ENCODE data around the gene BCORL1. TPM values are rescaled to one million over a fixed set of nuclear protein-coding genes. Genes with fewer than 3 reads are reported as not detected.
A peak's percentile ranks its signal among the peaks of the same experiment; 100 is the strongest.

The BCORL1 gene
- total RNA-seq, 2 experiments from 2014 or later, result 8.3 to 8.5 TPM

DNA sequence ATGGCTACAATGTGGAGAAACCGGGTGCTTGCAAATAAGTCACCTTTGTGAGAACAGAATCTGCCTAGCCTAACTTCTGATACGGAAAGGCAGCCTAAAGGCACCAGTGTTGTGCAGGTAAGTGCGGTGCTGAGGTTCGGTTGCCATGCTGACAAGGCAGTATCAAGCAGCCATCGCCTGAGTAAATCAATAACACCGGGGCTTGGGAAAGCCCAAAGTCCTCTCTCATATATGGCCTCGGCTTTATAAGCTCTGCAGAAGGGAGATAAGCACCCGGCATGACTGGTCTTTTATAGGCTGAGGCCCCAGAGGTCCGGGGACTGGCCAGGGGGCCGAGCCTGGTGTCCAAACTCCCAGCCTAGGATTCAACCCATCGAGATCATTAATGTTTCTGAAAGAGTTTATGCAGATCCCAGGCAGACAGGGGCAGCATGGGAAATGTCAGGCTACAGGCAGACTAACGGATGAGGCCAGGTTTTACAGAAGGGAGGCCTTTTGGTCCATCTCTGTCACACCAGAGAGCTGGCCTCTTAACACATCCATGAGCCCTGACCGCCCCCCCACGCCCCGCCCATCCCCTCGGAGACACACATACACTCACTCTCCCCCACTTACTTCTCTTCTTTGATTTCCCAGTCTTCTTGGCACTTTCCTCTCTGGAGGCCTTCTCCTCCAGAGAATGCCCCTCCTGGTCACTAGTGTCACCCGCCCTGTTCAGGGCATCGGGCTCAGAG is 89.3 kb downstream of the BCORL1 start:
- intact Hi-C loops (cut with DNase I, micrococcal nuclease), result no loop called here
- H3K4me1 Mint-ChIP-seq, result no peaks in the 10 kb centered on the region
- H3K36me3 Mint-ChIP-seq (ENCODE audit: low read depth), result peaks cover 16% of the 10 kb centered on the region
- ChIA-PET POLR2A (no interaction called here), CTCF (interaction anchor here (1.0 kb wide), 1 partner anchor 8 kb away, joined by 4 read pairs; no protein-coding TSS in a partner anchor)
- H3K9me3 Mint-ChIP-seq (ENCODE audit: low read depth), result no peaks in the 10 kb centered on the region
- ATAC-seq (no peak), DNase-seq (no peak)
- H3K27me3 Mint-ChIP-seq, result no peaks in the 10 kb centered on the region
- no peak overlapping the region for H3K27ac Mint-ChIP-seq
- H3K4me3 Mint-ChIP-seq, result no peak overlapping the region

DNA sequence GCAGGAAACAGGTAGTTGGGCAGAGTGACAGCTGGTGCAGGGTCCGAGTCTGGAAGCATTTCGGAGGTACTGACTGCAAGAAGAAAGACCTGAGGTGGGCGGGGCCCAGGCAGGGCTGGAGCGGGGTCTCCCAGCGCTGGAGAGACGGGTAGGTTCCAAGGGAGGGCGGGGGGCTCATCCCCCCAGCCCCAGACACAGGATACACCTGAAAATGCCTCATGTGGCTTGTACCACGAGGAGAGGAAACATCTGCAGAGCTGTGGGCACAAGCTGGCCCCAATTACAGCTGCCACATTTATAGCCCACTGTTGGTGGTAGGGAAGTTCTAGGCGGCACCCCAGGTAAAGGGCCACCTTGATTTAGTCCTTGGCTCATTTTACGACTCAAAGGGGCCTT is 89.9 kb downstream of the BCORL1 start:
- intact Hi-C loops (cut with DNase I, micrococcal nuclease), result no loop called here
- Mint-ChIP-seq H3K27me3 (no peaks in the 10 kb centered on the region), H3K9me3 (ENCODE audit: low read depth) (no peaks in the 10 kb centered on the region), H3K4me3 (no peak overlapping the region), H3K4me1 (no peaks in the 10 kb centered on the region), H3K36me3 (ENCODE audit: low read depth) (peaks cover 13% of the 10 kb centered on the region), H3K27ac (no peak overlapping the region)
- ChIA-PET CTCF (no interaction called here), POLR2A (no interaction called here)
- ATAC-seq (no peak), DNase-seq (no peak)

DNA sequence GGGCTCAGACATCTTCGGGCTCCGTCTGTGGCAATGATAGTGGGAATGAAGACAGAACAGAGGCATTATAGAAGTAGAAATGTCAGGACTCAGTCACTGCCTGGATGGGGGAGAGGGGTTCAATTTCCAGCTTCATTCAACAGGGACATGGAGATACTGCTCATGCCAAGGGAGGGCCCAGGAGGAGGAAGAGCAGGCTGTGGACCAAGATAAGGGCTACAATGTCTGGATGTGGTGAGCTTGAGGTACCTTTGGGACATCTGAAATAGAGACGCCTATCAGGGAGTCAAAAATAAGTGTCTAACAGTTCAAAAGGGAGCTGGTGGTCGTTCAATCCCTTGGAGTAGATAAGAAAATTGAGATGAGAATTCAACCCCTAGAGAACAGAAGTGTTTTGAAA is 93.3 kb downstream of the BCORL1 start:
- no peak overlapping the region for H3K4me3 Mint-ChIP-seq
- POLR2A ChIA-PET, result no interaction called here

DNA sequence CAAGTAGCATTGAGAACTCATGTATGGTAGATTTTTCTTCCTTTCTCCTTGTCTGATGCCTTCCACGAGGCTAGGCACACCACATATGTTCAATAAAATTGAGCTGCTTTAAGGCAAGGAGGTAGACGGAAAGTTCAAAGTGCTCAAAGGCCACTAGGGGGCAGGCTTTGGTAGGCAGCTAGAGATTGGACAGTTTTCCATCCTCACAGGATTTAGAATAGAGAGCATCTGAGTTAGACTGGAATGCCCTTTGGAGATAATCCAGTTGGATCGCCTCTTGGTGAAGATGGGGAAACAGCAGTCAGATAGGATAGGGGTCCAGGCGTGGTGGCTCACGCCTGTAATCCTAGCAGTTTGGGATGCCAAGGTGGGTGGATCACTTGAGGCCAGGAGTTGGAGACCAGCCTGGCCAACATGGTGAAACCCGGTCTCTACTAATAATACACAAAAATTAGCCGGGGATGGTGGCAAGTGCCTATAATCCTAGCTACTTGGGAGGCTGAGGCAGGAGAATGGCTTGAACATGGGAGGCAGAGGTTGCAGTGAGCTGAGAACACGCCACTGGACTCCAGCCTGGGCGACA is 97.5 kb downstream of the BCORL1 start:
- intact Hi-C loops (cut with DNase I, micrococcal nuclease), result loop anchor here (1.0 to 10.0 kb wide), 4 partner anchors 92 to 265 kb away; partner anchors contain the start of genes RAB33A (in 1 of the 2) and ZNF280C (in 1 of the 2)
- ChIA-PET POLR2A (no interaction called here), CTCF (interaction anchor here (0.6 to 4.1 kb wide), 33 partner anchors 9 to 466 kb away, joined by 3 to 67 read pairs (median 4); partner anchors contain the start of gene UTP14A)
- Mint-ChIP-seq H3K4me3 (no peak overlapping the region), H3K9me3 (ENCODE audit: low read depth) (no peaks in the 10 kb centered on the region), H3K27me3 (no peaks in the 10 kb centered on the region), H3K36me3 (ENCODE audit: low read depth) (peaks cover 15% of the 10 kb centered on the region), H3K27ac (peak overlapping the region; percentile 26), H3K4me1 (peaks cover 45% of the 10 kb centered on the region)
- ATAC-seq (no peak), DNase-seq (peak; percentile 72)

More for the DNA sequence above, 93.3 kb downstream of the BCORL1 start:
- Mint-ChIP-seq H3K9me3 (ENCODE audit: low read depth) (no peaks in the 10 kb centered on the region), H3K27ac (no peak overlapping the region), H3K27me3 (no peaks in the 10 kb centered on the region), H3K4me1 (peaks cover 8% of the 10 kb centered on the region), H3K36me3 (ENCODE audit: low read depth) (peaks cover 18% of the 10 kb centered on the region)
- ATAC-seq (no peak), DNase-seq (no peak)
- intact Hi-C loops (cut with DNase I, micrococcal nuclease), result no loop called here
- CTCF ChIA-PET, result interaction anchor here (1.1 kb wide), 2 partner anchors 116 to 150 kb away, joined by 3 read pairs; no protein-coding TSS in a partner anchor

DNA sequence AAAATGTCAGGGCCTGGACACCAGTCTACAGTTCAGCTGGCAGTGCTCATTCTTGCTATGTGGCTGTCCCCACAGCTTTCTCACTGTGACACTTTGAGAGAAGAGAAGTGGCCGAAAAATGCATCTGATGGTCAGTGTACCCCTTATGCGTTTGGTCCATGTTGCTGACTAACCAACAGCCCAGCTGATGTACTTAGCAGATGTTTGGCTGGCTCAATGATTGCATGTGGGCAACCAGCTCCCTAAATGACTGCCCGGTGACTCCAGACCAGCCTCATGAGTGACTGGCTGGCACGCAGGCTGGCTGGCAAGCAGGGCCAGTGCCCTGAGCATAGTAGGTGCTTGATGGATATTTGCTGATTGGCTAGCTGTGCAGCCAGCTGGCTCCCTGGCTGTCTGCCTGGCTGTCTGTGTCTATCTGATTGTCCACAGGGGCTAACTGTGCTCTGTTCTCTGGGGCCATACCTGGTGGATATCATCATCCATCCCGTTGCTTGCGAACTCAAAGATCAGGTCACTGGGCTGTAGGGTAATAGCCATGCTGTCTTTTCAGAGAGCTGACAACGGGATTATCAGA is 98.4 kb downstream of the BCORL1 start:
- DNase-seq (no peak), ATAC-seq (no peak)
- Mint-ChIP-seq H3K4me3 (no peak overlapping the region), H3K4me1 (peaks cover 54% of the 10 kb centered on the region), H3K27me3 (no peaks in the 10 kb centered on the region), H3K27ac (no peak overlapping the region), H3K9me3 (ENCODE audit: low read depth) (no peaks in the 10 kb centered on the region), H3K36me3 (ENCODE audit: low read depth) (peaks cover 14% of the 10 kb centered on the region)
- CTCF ChIA-PET, result interaction anchor here (0.5 to 4.1 kb wide), 14 partner anchors 14 to 194 kb away, joined by 3 to 67 read pairs (median 3); no protein-coding TSS in a partner anchor
- POLR2A ChIA-PET, result interaction anchor here (1.1 kb wide), 1 partner anchor 85 kb away, joined by 4 read pairs; the partner anchor contains the start of gene AIFM1
- intact Hi-C loops (cut with DNase I, micrococcal nuclease), result loop anchor here (1.0 to 10.0 kb wide), 4 partner anchors 91 to 264 kb away; partner anchors contain the start of genes RAB33A (in 1 of the 2) and ZNF280C (in 1 of the 2)

DNA sequence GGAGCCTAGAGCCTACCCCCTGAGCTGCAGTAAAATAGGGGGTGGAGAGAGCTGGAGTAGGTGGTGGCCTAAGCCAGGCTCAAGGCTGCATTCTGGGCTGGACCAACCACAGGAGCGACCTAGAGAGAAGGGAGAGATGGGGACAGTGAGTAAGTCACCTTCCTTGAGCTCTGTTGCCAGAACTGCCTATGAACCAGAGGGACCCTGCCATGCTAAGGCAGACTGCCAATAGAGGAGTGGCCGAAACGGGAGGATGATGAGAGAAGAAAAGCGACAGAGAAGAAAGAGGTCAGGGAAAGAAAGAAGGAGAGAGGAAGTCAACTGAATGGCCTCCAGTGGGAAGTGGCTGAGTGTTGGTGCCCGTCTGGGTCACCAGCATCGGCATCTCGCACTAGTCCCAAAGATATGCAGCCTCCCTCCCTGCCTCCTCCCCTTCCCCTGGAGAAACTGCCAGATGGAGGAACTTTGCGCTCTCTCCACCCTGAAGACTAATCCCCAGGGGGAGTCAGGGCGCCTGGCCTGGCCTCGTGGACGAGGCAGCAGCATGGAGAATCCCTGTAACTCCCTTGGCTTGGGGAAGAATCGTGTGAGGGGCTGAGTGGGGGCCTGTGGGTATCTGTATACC is 99.1 kb downstream of the BCORL1 start:
- ChIA-PET CTCF (interaction anchor here (0.7 to 4.1 kb wide), 9 partner anchors 13 to 144 kb away, joined by 3 to 67 read pairs (median 4); no protein-coding TSS in a partner anchor), POLR2A (interaction anchor here (1.1 kb wide), 1 partner anchor 84 kb away, joined by 4 read pairs; the partner anchor contains the start of gene AIFM1)
- no peak for DNase-seq
- no peak for ATAC-seq
- Mint-ChIP-seq H3K27ac (peak overlapping the region; percentile 92), H3K4me1 (peaks cover 59% of the 10 kb centered on the region), H3K27me3 (no peaks in the 10 kb centered on the region), H3K4me3 (peak overlapping the region; percentile 45), H3K9me3 (ENCODE audit: low read depth) (no peaks in the 10 kb centered on the region), H3K36me3 (ENCODE audit: low read depth) (peaks cover 16% of the 10 kb centered on the region)
- intact Hi-C loops (cut with DNase I, micrococcal nuclease), result loop anchor here (1.0 to 10.0 kb wide), 8 partner anchors 11 to 263 kb away; partner anchors contain the start of genes ELF4 (in 1 of the 2), RAB33A (in 1 of the 2) and ZNF280C (in 1 of the 2)

DNA sequence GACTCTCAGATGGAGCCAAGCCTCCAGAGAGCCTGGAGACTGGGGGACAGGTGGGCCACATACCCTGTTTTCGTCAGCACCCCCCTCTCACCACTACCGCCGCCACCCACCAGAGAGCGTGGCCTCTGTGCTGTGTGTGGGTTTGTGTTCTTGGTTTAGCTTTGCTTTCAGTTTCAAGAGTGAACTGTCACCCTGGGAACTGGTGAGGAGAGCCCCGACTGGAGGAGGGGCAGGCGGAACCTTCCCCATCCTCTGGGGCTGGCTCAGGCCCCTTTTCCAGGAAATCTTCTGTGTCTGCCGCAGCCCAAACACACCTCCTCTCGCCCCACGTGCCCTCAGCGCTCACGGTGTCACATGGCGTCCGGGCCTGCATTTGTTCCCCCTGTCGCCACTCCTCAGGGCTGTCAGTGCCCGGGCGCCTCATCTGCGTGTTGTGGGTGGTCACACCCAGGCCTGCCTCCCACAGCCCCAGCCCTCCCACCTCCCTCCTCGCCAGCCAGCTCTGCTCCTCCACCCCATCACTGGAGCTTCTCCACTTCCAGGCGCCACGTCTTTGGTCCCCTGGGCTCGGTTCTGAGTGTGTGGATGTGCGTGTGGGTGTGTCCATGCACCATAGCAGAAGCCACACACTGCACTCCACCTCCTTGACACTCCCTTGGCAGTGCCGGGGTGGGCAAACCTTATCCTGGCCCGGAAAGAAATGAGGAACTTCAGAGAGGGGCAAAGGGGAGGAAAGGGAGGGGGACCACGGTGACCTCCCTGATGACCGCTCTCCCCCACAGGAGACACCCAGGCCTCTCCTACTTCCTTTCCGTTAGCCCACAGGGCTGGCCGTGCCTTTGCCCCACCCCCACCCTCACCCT is 100.0 kb downstream of the BCORL1 start:
- H3K4me1 Mint-ChIP-seq, result peaks cover 67% of the 10 kb centered on the region
- CTCF ChIA-PET, result interaction anchor here (0.7 to 4.1 kb wide), 4 partner anchors 14 to 54 kb away, joined by 3 to 67 read pairs (median 4); no protein-coding TSS in a partner anchor
- H3K4me3 Mint-ChIP-seq, result peak overlapping the region; percentile 45
- ATAC-seq (peak; percentile 64), DNase-seq (peak; percentile 88)
- no peaks in the 10 kb centered on the region for H3K27me3 Mint-ChIP-seq
- POLR2A ChIA-PET, result interaction anchor here (0.5 kb wide), 2 partner anchors 15 to 82 kb away, joined by 3 to 4 read pairs; no protein-coding TSS in a partner anchor
- H3K9me3 Mint-ChIP-seq (ENCODE audit: low read depth), result no peaks in the 10 kb centered on the region
- intact Hi-C loops (cut with DNase I, micrococcal nuclease), result loop anchor here (1.0 to 10.0 kb wide), 8 partner anchors 10 to 262 kb away; partner anchors contain the start of genes ELF4 (in 1 of the 2), RAB33A (in 1 of the 2) and ZNF280C (in 1 of the 2)
- H3K27ac Mint-ChIP-seq, result peak overlapping the region; percentile 92
- peaks cover 16% of the 10 kb centered on the region for H3K36me3 Mint-ChIP-seq (ENCODE audit: low read depth)

DNA sequence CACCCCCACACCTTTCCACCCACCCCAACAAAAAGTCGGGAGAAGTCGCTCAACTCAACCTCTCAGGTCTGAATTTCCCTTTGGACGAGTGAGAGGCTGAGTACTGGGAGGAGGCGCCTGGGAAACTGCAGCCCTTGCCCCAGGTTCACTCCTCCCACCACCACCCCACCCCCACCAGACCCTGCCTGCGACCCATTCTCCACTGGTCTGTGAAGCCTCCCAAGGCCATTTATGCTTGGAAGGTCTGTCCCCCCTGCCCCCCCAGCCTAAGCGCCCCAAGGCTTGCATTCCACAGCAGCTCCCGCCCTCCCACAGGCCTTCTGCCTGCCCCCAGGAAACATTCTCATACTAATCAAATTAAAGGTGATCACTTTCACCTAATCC is 100.7 kb downstream of the BCORL1 start:
- ATAC-seq (no peak), DNase-seq (no peak)
- peak overlapping the region; percentile 74 for H3K4me3 Mint-ChIP-seq
- no peaks in the 10 kb centered on the region for H3K9me3 Mint-ChIP-seq (ENCODE audit: low read depth)
- intact Hi-C loops (cut with DNase I, micrococcal nuclease), result loop anchor here (2.0 to 10.0 kb wide), 5 partner anchors 38 to 262 kb away; partner anchors contain the start of genes RAB33A (in 1 of the 2) and ZNF280C (in 1 of the 2)
- ChIA-PET POLR2A (interaction anchor here (0.5 kb wide), 1 partner anchor 81 kb away, joined by 4 read pairs; no protein-coding TSS in a partner anchor), CTCF (no interaction called here)
- H3K27me3 Mint-ChIP-seq, result no peaks in the 10 kb centered on the region
- peaks cover 18% of the 10 kb centered on the region for H3K36me3 Mint-ChIP-seq (ENCODE audit: low read depth)
- H3K27ac Mint-ChIP-seq, result peak overlapping the region; percentile 94
- peaks cover 73% of the 10 kb centered on the region for H3K4me1 Mint-ChIP-seq

DNA sequence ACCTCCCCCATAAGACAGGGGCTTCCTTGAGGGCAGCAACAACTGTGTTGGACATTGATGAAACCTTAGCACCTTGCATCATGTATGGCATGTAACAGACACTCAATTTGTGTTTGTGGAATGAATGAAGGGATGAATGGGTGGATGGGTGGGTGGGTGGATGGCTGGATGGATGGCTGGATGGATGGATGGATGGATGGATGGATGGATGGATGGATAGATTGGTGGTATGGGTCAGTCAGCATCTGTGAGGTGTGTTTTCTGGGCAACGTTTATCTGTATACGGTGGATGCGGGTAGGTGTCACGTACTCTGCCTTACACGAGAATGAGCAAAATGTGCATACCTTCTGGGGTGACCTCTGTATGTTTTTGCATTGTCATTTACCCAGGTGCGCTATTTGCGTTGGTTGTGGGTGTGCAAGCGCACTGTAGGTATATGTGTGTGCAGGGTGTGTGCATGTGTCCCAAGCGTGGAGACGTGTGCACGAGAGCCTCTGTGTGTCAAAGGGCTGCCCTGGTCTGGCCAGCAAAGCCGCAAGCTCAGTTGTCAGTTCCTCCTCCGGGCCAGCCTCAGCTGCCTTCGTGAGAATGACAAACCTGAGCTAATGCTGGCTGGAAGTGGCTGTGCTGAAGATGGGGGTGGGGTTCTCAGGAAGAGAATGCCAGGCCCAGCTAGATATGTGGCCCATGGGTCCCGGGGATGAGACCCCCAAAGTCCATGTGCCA is 101.4 kb downstream of the BCORL1 start:
- peaks cover 79% of the 10 kb centered on the region for H3K4me1 Mint-ChIP-seq

More for the DNA sequence above, 101.4 kb downstream of the BCORL1 start:
- DNase-seq (peak; percentile 38), ATAC-seq (no peak)
- POLR2A ChIA-PET, result interaction anchor here (0.5 to 0.7 kb wide), 3 partner anchors 31 to 562 kb away, joined by 4 to 5 read pairs (median 4); no protein-coding TSS in a partner anchor
- Mint-ChIP-seq H3K9me3 (ENCODE audit: low read depth) (no peaks in the 10 kb centered on the region), H3K27ac (peak overlapping the region; percentile 94), H3K27me3 (no peaks in the 10 kb centered on the region), H3K36me3 (ENCODE audit: low read depth) (peaks cover 18% of the 10 kb centered on the region), H3K4me3 (peak overlapping the region; percentile 74)
- intact Hi-C loops (cut with DNase I, micrococcal nuclease), result loop anchor here (2.0 to 10.0 kb wide), 5 partner anchors 37 to 261 kb away; partner anchors contain the start of genes RAB33A (in 1 of the 2) and ZNF280C (in 1 of the 2)
- CTCF ChIA-PET, result interaction anchor here (1.0 to 1.3 kb wide), 3 partner anchors 35 to 90 kb away, joined by 3 to 5 read pairs (median 3); no protein-coding TSS in a partner anchor

Data from activated CD4-positive, alpha-beta T cell treated with anti-CD3 and anti-CD28 coated beads for 36 hours (primary cell).